Measurements from ENCODE around the gene MT3.
A peak's percentile ranks its signal among the peaks of the same experiment; 100 is the strongest.

Gene MT3

GRCh38 chr16:56589141-56590039 lies at the start of gene MT3:
TSS of gene MT3 (plus strand) at chr16:56589528. CDS start at chr16:56589591, 63 bp downstream.
- no peak for DNase-seq

DNA sequence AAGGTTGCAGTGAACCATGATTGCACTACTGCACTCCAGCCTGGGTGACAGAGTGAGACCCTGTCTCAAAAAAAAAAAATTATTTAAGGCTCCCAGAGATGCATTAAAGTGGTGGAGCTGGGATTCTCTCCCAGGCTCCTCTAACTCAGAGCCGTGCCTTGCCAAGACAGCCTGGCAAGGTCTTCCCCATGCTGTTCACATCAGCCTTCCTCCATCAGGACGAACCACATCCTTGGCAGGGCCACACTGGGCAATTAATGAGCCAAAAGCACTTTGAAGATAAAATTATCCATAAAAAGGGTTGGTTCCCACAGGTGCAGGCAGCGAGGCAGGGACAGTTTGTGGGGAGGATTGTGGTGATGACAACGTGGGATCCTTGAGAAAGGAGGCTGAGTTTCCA lies 49.7 kb upstream of the MT3 start:
- DNase-seq, result no peak

GRCh38 chr16:56542039-56542438 lies 47.3 kb upstream of the MT3 start:
- DNase-seq, result no peak

DNA sequence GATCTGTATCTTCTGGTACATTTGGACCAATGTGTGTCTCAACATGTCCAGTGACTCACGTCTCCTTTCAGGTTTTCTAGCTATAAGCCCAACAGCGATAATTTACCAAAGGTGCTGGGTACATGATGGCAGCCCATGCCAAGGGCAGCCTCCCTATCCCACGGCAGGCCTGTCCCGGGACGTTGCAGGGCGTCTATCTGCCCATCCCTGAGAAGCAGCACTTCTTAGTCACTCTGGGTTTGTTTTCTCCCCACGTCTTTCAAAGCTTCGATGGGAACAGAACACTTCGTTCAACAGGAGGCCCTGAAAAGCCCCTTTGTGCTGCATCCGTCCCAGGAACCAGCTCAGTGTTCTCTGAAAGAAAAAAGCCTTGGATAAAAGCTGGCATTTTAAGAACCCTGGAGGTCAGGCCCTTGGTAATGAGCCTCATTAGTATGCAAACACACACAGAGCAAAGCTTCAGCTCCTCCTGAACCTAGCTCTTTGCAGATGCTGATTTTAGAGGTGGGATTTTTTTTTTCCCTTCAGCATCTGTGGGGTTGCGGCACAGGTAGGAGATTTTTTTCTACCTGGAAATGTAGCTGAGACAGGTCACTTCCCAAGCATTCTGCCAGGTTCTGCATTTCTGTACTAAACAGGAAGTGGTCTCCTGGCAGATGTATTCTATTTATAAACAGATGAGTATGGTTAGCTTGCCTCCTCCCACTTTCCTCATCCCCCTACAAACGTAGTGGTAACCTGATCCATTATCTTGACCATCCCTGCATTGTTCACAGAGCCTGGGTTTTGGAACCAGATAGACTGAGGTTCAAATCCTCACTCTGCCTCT lies 42.0 kb upstream of the MT3 start:
- DNase-seq, result no peak

DNA sequence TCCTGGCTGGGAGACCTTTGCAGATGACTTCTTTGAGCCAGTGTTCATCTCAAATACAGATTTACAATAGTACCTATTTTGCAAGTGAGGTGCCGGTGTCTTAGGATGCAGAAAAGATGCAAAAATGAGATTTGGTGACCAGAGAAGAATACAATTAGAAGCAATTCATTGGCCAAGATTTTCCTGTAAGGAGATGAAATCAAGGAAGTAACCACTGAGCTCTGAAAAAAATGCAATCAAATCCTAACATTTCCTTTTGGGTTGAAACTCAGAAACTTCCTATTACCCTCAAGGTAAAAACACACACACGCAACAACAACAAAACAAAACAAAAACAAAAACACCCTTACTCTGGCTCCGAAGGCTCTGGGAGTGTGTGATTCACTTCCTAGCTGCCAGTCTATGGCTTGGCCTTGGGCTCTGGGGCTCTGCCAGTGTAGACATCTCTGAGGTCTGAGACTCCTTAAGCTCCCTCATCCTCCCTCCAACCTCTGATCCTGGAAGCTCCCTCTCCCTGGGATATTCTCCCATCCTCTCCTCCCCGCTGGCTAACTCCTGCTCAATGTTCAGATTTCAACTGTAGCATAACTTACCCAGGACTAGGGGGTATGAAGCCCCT lies 41.3 kb upstream of the MT3 start:
- DNase-seq, result no peak

DNA sequence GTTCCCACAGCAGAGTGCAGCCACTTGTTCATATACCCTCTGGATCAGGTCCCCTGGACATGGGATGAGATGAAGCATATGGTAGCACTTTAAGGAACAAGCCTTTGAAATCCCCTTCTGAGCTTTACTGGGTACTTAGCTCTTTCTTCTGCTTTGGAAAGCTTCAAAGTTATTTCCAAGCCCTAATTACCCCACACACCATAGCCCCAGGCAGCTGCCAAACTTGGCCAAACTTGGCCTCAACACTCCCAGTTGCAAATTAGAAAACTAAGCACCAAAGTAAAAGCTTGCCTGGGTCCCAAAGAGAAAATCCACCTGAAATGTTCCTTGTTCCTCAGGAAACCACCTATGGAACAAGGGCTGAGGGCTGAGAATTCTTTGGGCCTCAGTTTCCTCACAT lies 40.2 kb upstream of the MT3 start:
- DNase-seq, result no peak

- DNase-seq, result no peak
Observed at GRCh38 chr16:56549744-56550385, 39.5 kb upstream of the MT3 start.

- DNase-seq, result no peak
Observed at GRCh38 chr16:56551796-56552738, 37.3 kb upstream of the MT3 start.

- no peak for DNase-seq
Observed at GRCh38 chr16:56554441-56554840, 34.9 kb upstream of the MT3 start.

GRCh38 chr16:56558024-56558747 lies 31.1 kb upstream of the MT3 start:
- no peak for DNase-seq

DNA sequence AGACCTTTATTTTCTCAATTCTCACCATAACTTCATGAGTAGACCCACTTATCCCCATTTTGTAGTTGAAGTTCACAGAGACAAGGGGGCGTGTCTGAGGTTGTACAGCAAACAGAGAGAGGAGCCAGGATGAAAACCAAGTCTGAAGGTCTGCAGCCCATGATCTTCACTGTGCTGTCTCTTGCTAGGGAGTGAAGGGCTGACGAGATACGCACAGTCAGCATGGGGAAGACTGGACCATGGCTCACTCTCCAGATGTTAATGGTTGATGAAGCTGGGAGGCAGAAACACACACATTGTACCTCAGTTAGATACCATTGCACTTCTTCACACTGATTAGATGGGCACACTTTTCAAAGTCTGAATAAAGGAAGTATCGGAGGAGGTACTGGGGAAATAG lies 30.2 kb upstream of the MT3 start:
- no peak for DNase-seq

DNA sequence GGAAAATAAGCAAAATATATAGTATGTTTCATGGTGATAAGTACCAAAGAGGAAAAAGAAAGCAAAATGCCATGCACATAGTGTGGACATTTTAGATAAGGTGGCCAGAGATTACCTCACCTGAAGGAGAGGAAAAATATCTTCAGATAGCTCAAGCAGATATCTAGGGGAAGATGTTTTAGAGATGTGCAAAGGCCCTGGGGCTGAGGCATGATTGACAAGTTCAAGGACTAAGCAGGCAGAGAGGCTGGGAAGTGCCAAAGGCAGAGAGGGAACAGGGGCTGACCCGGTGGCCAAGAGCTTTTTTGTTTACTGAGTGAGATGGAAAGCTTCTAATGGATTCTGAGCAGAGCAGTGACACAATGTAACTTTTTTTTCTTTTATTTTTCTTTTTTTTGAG lies 28.9 kb upstream of the MT3 start:
- no peak for DNase-seq

GRCh38 chr16:56561126-56561525 lies 28.2 kb upstream of the MT3 start:
- DNase-seq, result no peak

DNA sequence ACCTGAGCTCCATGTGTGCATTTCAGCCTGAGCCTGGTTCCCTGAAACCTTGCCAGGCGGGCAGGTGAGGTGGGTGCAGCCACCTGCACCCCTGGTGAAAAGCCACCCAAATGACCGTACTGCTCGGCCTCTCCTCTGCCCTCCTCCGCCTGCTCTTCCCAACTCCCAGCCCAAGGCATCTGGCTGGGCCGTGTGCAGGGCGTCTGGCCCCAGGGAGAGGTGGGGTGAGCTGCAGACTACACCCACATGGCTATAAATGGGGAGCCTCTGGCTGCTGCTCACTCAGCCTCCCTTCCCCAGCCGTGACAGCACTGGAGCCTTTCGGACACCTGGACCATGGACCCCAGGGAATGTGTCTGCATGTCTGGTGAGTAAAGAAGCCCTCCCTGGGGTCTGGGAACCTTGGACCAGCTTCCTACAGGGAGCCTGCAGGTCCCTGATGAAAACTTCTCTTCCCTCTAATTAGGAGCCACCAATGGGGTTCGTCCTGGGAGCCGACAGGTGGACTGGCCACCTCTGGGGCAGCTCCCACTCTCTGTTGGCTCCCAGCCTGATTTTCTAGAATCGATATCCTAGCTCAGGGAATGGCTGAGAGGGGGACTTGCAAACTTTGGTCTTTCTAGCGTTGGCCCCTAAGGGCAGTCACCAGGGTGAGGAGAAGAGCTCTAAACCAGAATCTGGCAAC lies 24.4 kb upstream of the MT3 start, which contains the start of gene MT4:
Gene MT4 (plus strand): TSS at position 281 of the 685 bp plus-strand sequence. CDS start 56 bp downstream, at position 337.
- no peak for DNase-seq

- DNase-seq, result no peak
Observed at GRCh38 chr16:56569971-56570370, 19.4 kb upstream of the MT3 start.

DNA sequence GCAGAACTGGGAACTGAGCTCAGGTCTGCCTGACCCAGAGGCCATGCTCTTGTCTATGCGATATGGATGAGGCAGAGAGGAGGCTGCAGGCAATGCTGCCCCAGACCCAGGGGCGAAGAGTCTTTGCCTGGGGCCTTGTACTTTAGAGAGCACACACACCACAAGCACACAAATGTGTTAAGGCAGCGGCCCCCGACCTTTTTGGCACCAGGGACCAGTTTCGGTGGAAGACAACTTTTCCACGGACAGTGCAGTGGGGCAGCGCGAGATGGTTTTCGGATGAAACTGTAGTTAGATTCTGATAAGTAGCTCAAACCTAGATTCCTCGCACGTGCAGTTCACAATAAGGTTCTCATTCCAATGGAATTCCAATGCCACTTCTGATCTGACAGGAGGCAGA lies 17.8 kb upstream of the MT3 start:
- DNase-seq, result no peak

DNA sequence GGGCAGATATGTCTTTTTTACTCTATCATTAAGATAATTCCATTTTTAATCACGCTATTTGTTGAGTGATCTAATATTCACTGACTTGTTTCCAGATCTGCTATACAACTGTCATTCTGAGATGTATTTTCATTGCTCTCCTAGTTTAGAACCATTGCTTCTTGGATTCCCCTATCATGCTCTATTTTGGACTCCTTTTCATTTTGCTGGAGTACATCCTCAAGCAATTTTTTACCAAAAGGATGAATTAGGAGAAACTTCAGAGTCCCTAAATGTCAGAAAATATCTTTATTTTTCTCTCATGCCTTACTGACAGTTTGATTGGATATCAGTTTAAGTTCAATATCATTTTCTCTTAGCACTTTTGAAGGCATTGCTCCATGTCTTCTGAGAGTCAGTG lies 14.7 kb upstream of the MT3 start:
- no peak for DNase-seq

DNA sequence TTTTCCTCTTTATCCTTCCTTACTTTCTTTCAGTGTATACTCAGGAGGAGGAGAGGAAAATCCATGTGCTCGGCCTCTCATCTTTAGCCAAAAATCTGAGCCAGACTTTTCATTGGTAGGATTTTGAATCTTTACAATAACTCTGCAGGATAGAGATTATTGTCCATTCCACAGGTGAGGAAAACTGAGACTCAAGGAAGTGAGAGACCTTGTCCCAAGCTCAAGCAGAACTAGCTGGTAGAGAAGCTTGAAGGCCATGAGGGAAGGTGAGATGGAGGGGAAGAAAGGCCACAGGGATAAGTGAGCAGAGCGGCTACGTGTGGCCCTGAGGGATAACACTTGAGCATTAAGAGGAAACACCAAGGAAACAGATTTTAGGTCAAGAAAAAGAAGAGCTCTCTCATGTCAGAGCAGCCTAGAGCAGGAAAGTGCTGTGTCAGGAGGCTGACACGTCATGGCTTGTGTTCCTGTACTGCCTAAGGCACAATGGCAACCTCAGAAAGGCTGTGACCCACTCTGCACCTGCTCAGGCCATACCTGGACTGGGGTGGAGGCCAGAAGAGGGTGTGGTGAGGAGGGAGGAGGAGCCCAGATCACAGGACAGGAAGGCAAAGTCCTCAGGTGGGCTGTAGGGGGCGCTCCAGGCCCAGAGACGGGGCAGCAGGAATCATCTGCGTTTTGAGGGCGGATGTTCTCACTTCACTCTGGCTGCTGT lies 12.6 kb upstream of the MT3 start:
- peak; percentile 86 to 87 for DNase-seq

GRCh38 chr16:56577300-56577625 lies 12.1 kb upstream of the MT3 start:
- DNase-seq, result no peak

Measured in activated CD4-positive, alpha-beta T cell treated with anti-CD3 and anti-CD28 coated beads, Interleukin-2, amount 50 U/mL, for 4 hours (primary cell).